K562 (cell line): ENCODE results near the gene BCL2L1. TPM values are rescaled to one million over a fixed set of nuclear protein-coding genes. Genes with fewer than 3 reads are reported as not detected.
A peak's percentile ranks its signal among the peaks of the same experiment; 100 is the strongest.

ENCODE experiments used
- ATAC-seq: fragments of 200-7000 bp; cut with Tn5 transposase; 3 replicates; pipeline ENCODE4 v1.9.1; 2020; ENCODE audit warnings: moderate library complexity
- BruUV-seq: library from RNA; stranded (reverse); fragments of 400-500 nt; replicated peaks from 2 replicates; lab custom pipeline; 2021; lab: Mats Ljungman, UMichigan
- CTCF ChIA-PET: fragments of 300-600 bp; formaldehyde crosslinking; extraction: SDS; loops from one replicate; lab custom pipeline; 2021; ENCODE audit warnings: low intra/inter-chr PET ratio; lab: Yijun Ruan, JAX
- POLR2A ChIA-PET: fragments of 300-600, 350-650 bp; sonication (Branson Sonifier 250); formaldehyde crosslinking; extraction: SDS; loops from one replicate; lab custom pipeline; 2021; ENCODE audit warnings: antibody characterized with exemption, inconsistent platforms; lab: Yijun Ruan, JAX
- DNase-seq, 4 experiments: peaks; one replicate each; pipeline versions ENCODE4 v3.0.0 to v3.0.0-alpha.2; 2011 to 2018; ENCODE audit warnings: low spot score in 3 of 4, mixed read lengths in 3 of 4; ENCODE audit errors: extremely low read depth in 1 of 4
- FAIRE-seq: peaks from 2 replicates; lab custom pipeline; 2011; peaks lifted over from hg19 to GRCh38; lab: Jason Lieb, UNC
- H2AFZ ChIP-seq: 2 replicates; pipeline ENCODE4 v1.6.0; 2011; ENCODE audit warnings: low read depth, low read length, control low read depth, inconsistent platforms
- H3K27ac ChIP-seq: fragments of 200-600 bp; 3 replicates; pipeline ENCODE4 v1.8.0; 2011; ENCODE audit warnings: low read depth, mild to moderate bottlenecking, control low read depth, inconsistent platforms, low read length, moderate library complexity, mixed read lengths; ENCODE audit errors: extremely low read depth
- H3K27me3 ChIP-seq, 2 experiments: fragments of 300-600 bp in 1 of 2; 2 replicates in 1 of 2; 3 replicates in 1 of 2; pipeline versions ENCODE4 v1.6.0 to v1.8.0; 2011; ENCODE audit warnings: inconsistent platforms in 2 of 2, low read length in 2 of 2, mild to moderate bottlenecking in 1 of 2, mixed read lengths in 1 of 2, moderate library complexity in 1 of 2; ENCODE audit not compliant: control insufficient read depth in 2 of 2, insufficient read depth in 2 of 2
- H3K36me3 ChIP-seq: fragments of 300-600 bp; 3 replicates; pipeline ENCODE4 v1.8.0; 2011; ENCODE audit warnings: mild to moderate bottlenecking, low read length, inconsistent platforms; ENCODE audit not compliant: control insufficient read depth, insufficient read depth
- H3K4me1 ChIP-seq, 2 experiments: fragments of 200-600 bp in 1 of 2; replicated peaks in 1 of 2; 2 replicates in 1 of 2; 3 replicates in 1 of 2; pipeline versions ENCODE4 v1.5.1 to v1.8.0; 2011; ENCODE audit warnings: inconsistent platforms in 2 of 2, low read length in 2 of 2, mild to moderate bottlenecking in 1 of 2, mixed read lengths in 1 of 2, moderate library complexity in 1 of 2; ENCODE audit not compliant: control insufficient read depth in 2 of 2, insufficient read depth in 2 of 2
- H3K4me2 ChIP-seq: 2 replicates; pipeline ENCODE4 v1.6.1; 2011; ENCODE audit warnings: low read length, control low read depth, inconsistent platforms, mixed read lengths; ENCODE audit not compliant: insufficient read depth
- H3K4me3 ChIP-seq: fragments of 200-600 bp; sonication (generic), shearing (Covaris generic); 2 replicates; pipeline ENCODE4 v1.5.1; 2016; ENCODE audit warnings: control low read depth, inconsistent platforms
- H3K79me2 ChIP-seq: fragments of 200-600 bp; 3 replicates; pipeline ENCODE4 v1.8.0; 2011; ENCODE audit warnings: low read length, inconsistent platforms; ENCODE audit not compliant: control insufficient read depth, insufficient read depth
- H3K9ac ChIP-seq, 2 experiments: 2 replicates each; pipeline versions ENCODE4 v1.6.0 to v1.6.1; 2011; ENCODE audit warnings: low read depth in 2 of 2, low read length in 2 of 2, control low read depth in 1 of 2, inconsistent platforms in 1 of 2, mild to moderate bottlenecking in 1 of 2, mixed read lengths in 1 of 2; ENCODE audit not compliant: insufficient read depth in 1 of 2
- H3K9me1 ChIP-seq: one replicate; pipeline ENCODE4 v1.6.0; 2011; ENCODE audit warnings: inconsistent platforms, mild to moderate bottlenecking, low read length, moderate library complexity; ENCODE audit not compliant: control insufficient read depth, insufficient read depth
- H3K9me3 ChIP-seq: replicated peaks from 2 replicates; pipeline ENCODE4 v1.5.1; 2011; ENCODE audit warnings: low read depth, low read length, inconsistent platforms; ENCODE audit not compliant: control insufficient read depth, insufficient read depth
- H4K20me1 ChIP-seq: replicated peaks from 2 replicates; pipeline ENCODE4 v1.6.1; 2011; ENCODE audit warnings: low read length, inconsistent platforms, mixed read lengths; ENCODE audit not compliant: control insufficient read depth, insufficient read depth
- CBX2 ChIP-seq: fragments of 200-600 bp; sonication (generic); IDR thresholded peaks from one replicate; pipeline ENCODE4 v1.6.1; 2012; ENCODE audit warnings: mild to moderate bottlenecking, low read length, inconsistent platforms; ENCODE audit not compliant: insufficient read depth, poor library complexity, severe bottlenecking
- CTBP1 ChIP-seq: fragments of 450-650 bp; IDR thresholded peaks from 2 replicates; pipeline ENCODE4 v1.6.1; 2016; ENCODE audit warnings: borderline replicate concordance
- FOXA3 ChIP-seq, 2 experiments: fragments of 450-650 bp in 1 of 2; sonication (generic) in 1 of 2; formaldehyde crosslinking; IDR thresholded peaks in 1 of 2; conservative IDR thresholded peaks in 1 of 2; 2 replicates each; pipeline versions ENCODE4 v1.4.0 to v1.8.0; 2020 to 2022; ENCODE audit warnings: mild to moderate bottlenecking in 2 of 2, missing genetic modification reagents in 1 of 2
- GTF2A2 ChIP-seq: IDR thresholded peaks from 2 replicates; pipeline ENCODE4 v1.6.1; 2016; ENCODE audit warnings: mild to moderate bottlenecking, missing genetic modification characterization, missing compliant biosample characterization
- HNRNPUL1 ChIP-seq: fragments of 200-400 bp; formaldehyde crosslinking; IDR thresholded peaks from 2 replicates; pipeline ENCODE4 v1.6.1; 2017; ENCODE audit warnings: low read length
- NCOR1 ChIP-seq: fragments of 450-650 bp; IDR thresholded peaks from 2 replicates; pipeline ENCODE4 v1.6.1; 2016; ENCODE audit warnings: mild to moderate bottlenecking, moderate library complexity
- NRF1 ChIP-seq, 2 experiments: fragments of 450-650 bp; IDR thresholded peaks in 1 of 2; conservative IDR thresholded peaks in 1 of 2; 2 replicates each; pipeline ENCODE4 v1.6.1; 2014; ENCODE audit warnings: mild to moderate bottlenecking in 2 of 2
- SOX6 ChIP-seq: fragments of 450-650 bp; IDR thresholded peaks from 2 replicates; pipeline ENCODE4 v1.6.1; 2014; ENCODE audit warnings: mild to moderate bottlenecking
- TEAD1 ChIP-seq, 2 experiments: fragments of 450-650 bp in 1 of 2; sonication (generic) in 1 of 2; formaldehyde crosslinking; IDR thresholded peaks; 2 replicates each; pipeline versions ENCODE4 v1.4.0 to v1.8.0; 2020 to 2022; ENCODE audit warnings: mild to moderate bottlenecking in 2 of 2, missing genetic modification reagents in 1 of 2
- TEAD2 ChIP-seq: fragments of 450-650 bp; IDR thresholded peaks from 2 replicates; pipeline ENCODE4 v1.6.1; 2016; ENCODE audit warnings: missing genetic modification characterization, control low read depth, missing compliant biosample characterization
- THRAP3 ChIP-seq: fragments of 450-650 bp; IDR thresholded peaks from 2 replicates; pipeline ENCODE4 v1.6.1; 2016; ENCODE audit warnings: mild to moderate bottlenecking, inconsistent platforms, borderline replicate concordance
- ZNF212 ChIP-seq: fragments of 450-650 bp; formaldehyde crosslinking; IDR thresholded peaks from 2 replicates; pipeline ENCODE4 v1.4.0; 2020; ENCODE audit warnings: mild to moderate bottlenecking
- ZNF764 ChIP-seq: fragments of 250-450 bp; sonication (Bioruptor Pico); IDR thresholded peaks from 2 replicates; pipeline ENCODE4 v1.4.0; 2020; ENCODE audit warnings: low read depth, mild to moderate bottlenecking, moderate library complexity
- WGBS: fragments of 100-300 bp; shearing (Covaris generic); methylation state at CpG from one replicate; pipeline ENCODE4 v1.1.6; 2016; ENCODE audit warnings: low coverage, mixed read lengths; ENCODE audit not compliant: insufficient coverage; ENCODE audit errors: missing lambda C conversion rate; 5-methylcytosine and 5-hydroxymethylcytosine counted together
- in situ Hi-C: fragments of 300-500 bp; cut with MboI; formaldehyde crosslinking; loops from 4 replicates; pipeline ENCODE4 v1.15.0; 2018; ENCODE audit warnings: inconsistent platforms, mixed read lengths
- intact Hi-C: fragments of 100-400 bp; cut with micrococcal nuclease; formaldehyde crosslinking; loops from 2 replicates; pipeline ENCODE4 v1.14.2; 2022
- polyA plus RNA-seq, 8 experiments: library from polyadenylated mRNA; depleted of rRNA in 4 of 8; stranded (reverse) in 5 of 8; unstranded in 3 of 8; fragments of >200 nt; fragmentation: Nextera tagmentation in 2 of 8; fragmentation: Illumina TruSeq in 1 of 8; extraction: Ambion mirVana in 2 of 8; extraction: Trizol in 1 of 8; gene quantifications; 2 replicates each; pipeline versions ENCODE4 v1.2.1 to v1.2.3, GENCODE V29; 2011 to 2014; ENCODE audit warnings: inconsistent platforms in 1 of 8, missing spikeins in 1 of 8
- total RNA-seq, 7 experiments: library from RNA; depleted of rRNA in 6 of 7; stranded (reverse); fragments of >200 nt in 6 of 7; fragmentation: Illumina TruSeq in 2 of 7; extraction: Trizol in 2 of 7; gene quantifications; 2 replicates each; pipeline versions ENCODE4 v1.2.1 to v1.2.3, GENCODE V29; 2011 to 2021; ENCODE audit warnings: low replicate concordance in 1 of 7
- TF ChIP-seq, protein P1 (sequence below), 2 experiments: fragments of 450-650 bp; conservative IDR thresholded peaks; 2 replicates each; pipeline ENCODE4 v1.6.1; 2017; ENCODE audit warnings: mild to moderate bottlenecking in 2 of 2, moderate library complexity in 2 of 2
- TF ChIP-seq, protein P2 (sequence below), 2 experiments: fragments of 450-650 bp; IDR thresholded peaks; 2 replicates each; pipeline ENCODE4 v1.6.1; 2016

BCL2L1 gene
- total and polyA plus RNA-seq, 9 of the 15 experiments (the other 6 are each of a cell fraction or from before 2014, with no cell fraction given): 3.3 to 182 (median 120) TPM

DNA sequence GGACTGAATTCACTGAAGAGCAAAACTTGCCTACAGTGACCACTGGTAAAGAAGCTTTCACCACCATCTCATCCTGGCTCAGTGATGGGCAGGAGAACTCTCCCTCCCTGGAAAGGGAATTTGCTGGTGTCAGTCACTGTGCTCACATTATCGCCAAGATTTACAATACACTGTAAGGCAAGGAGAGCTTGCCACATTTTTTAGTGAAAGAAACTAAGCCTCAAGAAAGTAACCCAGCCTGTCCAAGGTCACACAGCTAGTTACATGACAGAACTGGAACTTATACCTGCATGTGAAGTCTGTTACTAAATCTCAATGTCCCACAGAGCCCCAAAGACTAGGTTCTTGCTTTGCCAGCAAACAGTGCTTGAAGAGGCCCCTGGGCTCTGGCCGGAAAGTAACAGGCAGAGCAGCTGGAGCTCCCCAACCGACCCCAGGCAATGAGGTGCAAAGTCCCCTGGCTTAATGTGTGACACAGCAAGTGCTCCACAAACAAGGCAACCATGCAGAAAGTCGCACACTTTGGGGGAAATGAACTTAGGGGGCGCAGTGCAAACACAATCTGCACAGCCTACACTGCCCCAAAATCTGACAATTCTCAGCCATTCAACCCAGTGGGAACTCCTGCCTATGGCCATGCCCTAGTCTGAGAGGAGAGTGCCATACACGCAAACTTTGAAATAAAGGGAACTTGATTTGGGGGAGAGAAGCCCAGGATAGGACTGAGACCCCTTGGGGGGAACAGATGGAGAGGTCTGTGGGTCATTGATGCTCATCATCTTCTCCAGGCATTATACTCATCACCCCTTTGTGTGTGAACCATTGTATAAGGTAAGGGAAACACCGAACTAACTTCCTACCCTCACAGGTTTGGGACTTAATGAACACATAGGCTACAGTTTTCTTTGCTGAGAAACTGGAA is 1.9 kb downstream of the BCL2L1 start (continued):
- TF ChIP-seq NRF1 (conservative IDR thresholded peaks at IDR 0.05 in 1 of 2, IDR thresholded peaks at IDR 0.05 in 1 of 2) (no peak), CBX2 (no peak), FOXA3 (CRISPR knock-in tag; conservative IDR thresholded peaks at IDR 0.05 in 1 of 2, IDR thresholded peaks at IDR 0.05 in 1 of 2) (no peak)

DNA sequence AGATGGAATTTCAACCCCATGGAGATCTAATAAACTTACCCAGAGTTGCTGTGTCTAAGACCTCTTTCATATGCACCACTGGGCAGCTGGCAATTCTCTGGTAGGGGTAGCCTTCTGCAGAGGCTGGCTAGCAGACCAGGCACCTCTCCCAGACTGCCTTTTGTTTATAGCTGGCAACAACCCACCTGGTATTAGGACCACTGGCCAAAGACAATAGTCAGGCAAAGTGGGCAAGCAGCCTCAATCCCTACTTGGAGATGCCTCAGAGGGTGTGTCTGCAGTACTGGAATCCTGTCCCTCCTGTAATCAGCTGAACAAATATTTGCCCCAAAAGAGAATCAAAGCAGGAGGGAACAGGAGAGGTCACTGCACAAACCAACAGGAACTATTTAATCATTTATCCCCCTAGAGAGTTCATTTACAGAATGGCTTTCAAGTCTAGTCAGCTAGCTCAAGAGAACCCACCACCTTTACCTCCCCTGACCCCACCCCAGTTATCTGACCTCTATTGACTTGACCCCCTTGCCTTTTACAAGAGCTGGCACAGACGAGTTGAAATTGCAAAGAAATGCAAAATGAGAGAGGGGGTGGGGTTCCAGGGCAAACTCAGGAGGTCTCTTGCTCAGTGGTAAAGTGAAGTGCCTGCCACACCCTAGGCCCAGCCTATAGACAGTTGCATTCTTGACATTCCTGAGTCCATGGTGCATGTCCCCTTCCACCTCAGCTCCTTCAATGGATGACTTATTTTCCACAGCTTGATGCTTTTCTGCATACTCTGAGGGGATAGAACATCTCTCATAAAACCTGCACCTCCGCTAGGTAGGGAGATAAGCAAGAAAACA is 2.8 kb downstream of the BCL2L1 start:
- no peaks in the 10 kb centered on the region for H3K9me1 ChIP-seq
- intact Hi-C loops: loop anchor here (2.0 kb wide), 1 partner anchor 13 kb away; no protein-coding TSS in a partner anchor
- CTCF ChIA-PET: no interaction called here
- 3% methylated on average over 2 of the region's 2 CpGs for WGBS
- peaks cover 85% of the 10 kb centered on the region for H3K79me2 ChIP-seq
- H3K4me3 ChIP-seq: peak overlapping the region; percentile 88
- BruUV-seq: no TSS peak
- peak overlapping the region; percentile 95 for H3K4me2 ChIP-seq
- no peaks in the 10 kb centered on the region for H3K9me3 ChIP-seq
- peak overlapping the region; percentile 92 to 94; a peak in 3 of 4 replicates for H3K9ac ChIP-seq
- in situ Hi-C loops: loop anchor here (10.0 kb wide), 1 partner anchor 55 kb away; no protein-coding TSS in a partner anchor
- DNase-seq: peak in 2 of 4 experiments; percentile 15 to 38
- H3K27me3 ChIP-seq: no peaks in the 10 kb centered on the region
- peaks cover 28 to 29% of the 10 kb centered on the region in 2 experiments; a peak in 4 of 5 replicates for H3K4me1 ChIP-seq
- peaks cover 10% of the 10 kb centered on the region for H4K20me1 ChIP-seq
- POLR2A ChIA-PET: interaction anchor here (0.6 to 2.8 kb wide), 10 partner anchors 9 to 145 kb away, joined by 3 to 21 read pairs (median 4); no protein-coding TSS in a partner anchor
- no peak for ATAC-seq
- peaks cover 67% of the 10 kb centered on the region for H3K36me3 ChIP-seq
- peak overlapping the region; percentile 92; the same call in 2 of the 3 replicates for H3K27ac ChIP-seq
- FAIRE-seq: no peak
- no peak overlapping the region for H2AFZ ChIP-seq
- TF ChIP-seq, protein P1, sequence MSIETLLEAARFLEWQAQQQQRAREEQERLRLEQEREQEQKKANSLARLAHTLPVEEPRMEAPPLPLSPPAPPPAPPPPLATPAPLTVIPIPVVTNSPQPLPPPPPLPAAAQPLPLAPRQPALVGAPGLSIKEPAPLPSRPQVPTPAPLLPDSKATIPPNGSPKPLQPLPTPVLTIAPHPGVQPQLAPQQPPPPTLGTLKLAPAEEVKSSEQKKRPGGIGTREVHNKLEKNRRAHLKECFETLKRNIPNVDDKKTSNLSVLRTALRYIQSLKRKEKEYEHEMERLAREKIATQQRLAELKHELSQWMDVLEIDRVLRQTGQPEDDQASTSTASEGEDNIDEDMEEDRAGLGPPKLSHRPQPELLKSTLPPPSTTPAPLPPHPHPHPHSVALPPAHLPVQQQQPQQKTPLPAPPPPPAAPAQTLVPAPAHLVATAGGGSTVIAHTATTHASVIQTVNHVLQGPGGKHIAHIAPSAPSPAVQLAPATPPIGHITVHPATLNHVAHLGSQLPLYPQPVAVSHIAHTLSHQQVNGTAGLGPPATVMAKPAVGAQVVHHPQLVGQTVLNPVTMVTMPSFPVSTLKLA (conservative IDR thresholded peaks at IDR 0.05): 0 out of 4 replicates have a peak, but pooled peaks of 1 of the 2 experiments have one; percentile 23
- TF ChIP-seq SOX6: no peak
- TF ChIP-seq ZNF212 (CRISPR knock-in tag): no peak
- no peak for TF ChIP-seq ZNF764
- 0 out of 2 replicates have a peak, but pooled peaks have one; percentile 39 for TF ChIP-seq THRAP3
- peak; percentile 47 to 96; a peak in 3 of 4 replicates for TF ChIP-seq TEAD1 (CRISPR knock-in tag; IDR thresholded peaks at IDR 0.05)
- no peak for TF ChIP-seq NCOR1
- no peak for TF ChIP-seq HNRNPUL1
- peak; percentile 34 for TF ChIP-seq CTBP1
- no peak for TF ChIP-seq GTF2A2 (tag)
- TF ChIP-seq, protein P2, sequence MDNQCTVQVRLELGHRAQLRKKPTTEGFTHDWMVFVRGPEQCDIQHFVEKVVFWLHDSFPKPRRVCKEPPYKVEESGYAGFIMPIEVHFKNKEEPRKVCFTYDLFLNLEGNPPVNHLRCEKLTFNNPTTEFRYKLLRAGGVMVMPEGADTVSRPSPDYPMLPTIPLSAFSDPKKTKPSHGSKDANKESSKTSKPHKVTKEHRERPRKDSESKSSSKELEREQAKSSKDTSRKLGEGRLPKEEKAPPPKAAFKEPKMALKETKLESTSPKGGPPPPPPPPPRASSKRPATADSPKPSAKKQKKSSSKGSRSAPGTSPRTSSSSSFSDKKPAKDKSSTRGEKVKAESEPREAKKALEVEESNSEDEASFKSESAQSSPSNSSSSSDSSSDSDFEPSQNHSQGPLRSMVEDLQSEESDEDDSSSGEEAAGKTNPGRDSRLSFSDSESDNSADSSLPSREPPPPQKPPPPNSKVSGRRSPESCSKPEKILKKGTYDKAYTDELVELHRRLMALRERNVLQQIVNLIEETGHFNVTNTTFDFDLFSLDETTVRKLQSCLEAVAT (IDR thresholded peaks at IDR 0.05): no peak
- TF ChIP-seq TEAD2 (tag): peak; percentile 75; the same call in 1 of the 2 replicates
